ENCODE data around the gene ADCY5.
A peak's percentile ranks its signal among the peaks of the same experiment; 100 is the strongest.

The ADCY5 gene

DNA sequence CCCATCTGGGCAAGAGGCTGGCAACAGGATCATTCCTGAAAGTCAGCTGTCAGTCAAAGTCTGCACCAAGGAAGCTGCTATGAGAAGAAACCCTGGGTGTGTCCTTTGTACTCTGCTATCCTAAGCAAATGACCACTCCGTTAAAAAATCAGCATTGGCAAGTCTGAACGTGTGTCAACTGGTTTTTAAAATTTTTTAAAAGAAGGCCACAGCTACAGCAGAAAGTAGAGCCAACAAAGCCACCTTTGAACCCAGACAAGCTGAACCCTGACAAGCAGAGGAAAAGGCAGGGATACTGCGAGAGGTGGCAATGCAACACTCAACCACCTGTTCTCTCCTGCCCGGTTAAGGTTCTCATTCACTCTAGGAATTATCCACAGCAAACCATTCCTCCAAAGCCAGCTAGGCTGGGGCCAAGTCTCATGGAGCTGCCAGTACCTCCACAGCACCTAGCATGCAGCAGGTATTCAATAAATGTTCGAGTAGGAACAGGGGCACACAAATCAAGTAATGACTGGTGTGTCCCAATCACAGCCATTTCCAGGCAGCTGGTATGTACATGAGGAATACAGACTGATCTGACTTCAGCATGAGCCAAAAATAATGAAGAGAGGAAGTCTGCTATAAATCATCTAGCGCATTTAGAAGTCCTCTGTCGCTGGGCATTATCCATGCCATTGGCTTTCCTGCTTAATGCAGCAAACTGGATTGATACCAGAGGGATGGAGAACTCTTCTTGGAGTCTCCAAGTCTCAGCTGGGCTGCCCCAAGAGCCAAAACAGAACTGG is 76.0 kb downstream of the ADCY5 start:
- peaks cover 0 to 3% of the 10 kb centered on the region in 2 donors for H3K9me3 ChIP-seq (replicated peaks in 1 of 2; ENCODE audit: control insufficient read depth in 2 of 2, insufficient read depth in 1 of 2, low read depth in 1 of 2, low read length in 2 of 2)
- no peak overlapping the region for H2AK5ac ChIP-seq (ENCODE audit: low read depth, low read length)
- no peak overlapping the region for H3K23ac ChIP-seq (ENCODE audit: low read depth, low read length, poor library complexity)
- H2BK12ac ChIP-seq (ENCODE audit: low read length) = no peak overlapping the region
- H3K4me3 ChIP-seq (ENCODE audit: low read length in 2 of 2) = no peak overlapping the region
- peaks cover 0 to 5% of the 10 kb centered on the region in 2 donors for H3K4me1 ChIP-seq (ENCODE audit: control insufficient read depth in 2 of 2, insufficient read depth in 1 of 2, low read depth in 1 of 2, low read length in 2 of 2)
- DNase-seq (ENCODE audit: low spot score) = no peak
- peaks cover 0 to 9% (median 0%) of the 10 kb centered on the region in 3 experiments for H3K27me3 ChIP-seq (ENCODE audit: control insufficient read depth in 3 of 3, insufficient read depth in 3 of 3, low read depth in 1 of 3, low read length in 3 of 3)
- no peaks in the 10 kb centered on the region for H3K36me3 ChIP-seq (replicated peaks in 1 of 2; ENCODE audit: control insufficient read depth in 2 of 2, insufficient read depth in 2 of 2, low read length in 2 of 2)
- H2BK5ac ChIP-seq (ENCODE audit: low read length) = no peak overlapping the region
- no peak overlapping the region for H3K14ac ChIP-seq (ENCODE audit: low read length)
- H3K4me2 ChIP-seq (ENCODE audit: insufficient read depth, low read length, poor library complexity, severe bottlenecking) = no peak overlapping the region
- no peak overlapping the region for H2BK15ac ChIP-seq (ENCODE audit: low read length)
- no peak overlapping the region for H4K91ac ChIP-seq (ENCODE audit: low read depth, low read length, poor library complexity)
- WGBS, 2 donors (ENCODE audit: extremely low coverage in 2 of 2, insufficient read length in 2 of 2, insufficient replicate concordance in 1 of 2) = no CpG with 5 or more reads among the region's 7 CpGs
- no peak overlapping the region for H3K4ac ChIP-seq (ENCODE audit: low read length)
- no peak overlapping the region for H2BK120ac ChIP-seq (ENCODE audit: low read depth, low read length)
- H3K18ac ChIP-seq (ENCODE audit: low read length) = peak overlapping the region; percentile 22
- no peak overlapping the region for H3K27ac ChIP-seq (replicated peaks; ENCODE audit: low read length)
- H3K9ac ChIP-seq (ENCODE audit: low read depth, low read length, poor library complexity) = no peak overlapping the region
- no peaks in the 10 kb centered on the region for H3K79me1 ChIP-seq (ENCODE audit: low read depth, low read length)
- no peak overlapping the region for H2AFZ ChIP-seq (ENCODE audit: low read length)
- H4K8ac ChIP-seq (ENCODE audit: low read depth, low read length) = no peak overlapping the region

GRCh38 chr3:123371859-123372685 is 76.8 kb downstream of the ADCY5 start:
- H3K27me3 ChIP-seq (ENCODE audit: control insufficient read depth in 3 of 3, insufficient read depth in 3 of 3, low read depth in 1 of 3, low read length in 3 of 3) = peaks cover 0 to 7% (median 0%) of the 10 kb centered on the region in 3 experiments
- DNase-seq (ENCODE audit: low spot score) = no peak

DNA sequence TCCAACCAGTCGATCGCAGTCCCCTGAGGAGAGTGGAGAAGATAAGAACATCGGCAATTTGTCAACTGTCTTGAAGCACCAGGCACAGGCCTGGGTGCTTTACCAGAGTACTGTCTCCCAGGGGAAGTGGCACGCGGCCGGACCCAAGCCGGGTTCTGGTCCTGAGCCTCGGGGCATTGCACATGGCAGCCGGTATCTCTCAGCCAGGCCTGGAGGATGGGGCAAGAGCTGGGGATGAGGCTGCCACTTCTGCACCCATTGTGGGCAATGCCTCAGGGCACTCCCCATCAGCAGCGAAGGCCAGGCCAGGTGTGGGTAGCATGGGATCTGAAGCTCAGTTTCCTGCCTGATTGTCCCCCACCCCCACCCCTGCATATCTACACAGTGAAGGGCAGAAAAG is 77.5 kb downstream of the ADCY5 start:
- Histone ChIP-seq H2AFZ (ENCODE audit: low read length) (no peak overlapping the region), H4K8ac (ENCODE audit: low read depth, low read length) (no peak overlapping the region), H3K4me1 (ENCODE audit: control insufficient read depth in 2 of 2, insufficient read depth in 1 of 2, low read depth in 1 of 2, low read length in 2 of 2) (peaks cover 0 to 1% of the 10 kb centered on the region in 2 donors), H2BK15ac (ENCODE audit: low read length) (no peak overlapping the region), H2AK5ac (ENCODE audit: low read depth, low read length) (no peak overlapping the region), H3K9ac (ENCODE audit: low read depth, low read length, poor library complexity) (no peak overlapping the region), H4K91ac (ENCODE audit: low read depth, low read length, poor library complexity) (no peak overlapping the region), H2BK5ac (ENCODE audit: low read length) (no peak overlapping the region), H3K9me3 (replicated peaks in 1 of 2; ENCODE audit: control insufficient read depth in 2 of 2, insufficient read depth in 1 of 2, low read depth in 1 of 2, low read length in 2 of 2) (peaks cover 0 to 3% of the 10 kb centered on the region in 2 donors), H3K18ac (ENCODE audit: low read length) (no peak overlapping the region), H3K4me3 (ENCODE audit: low read length in 2 of 2) (no peak overlapping the region), H3K4ac (ENCODE audit: low read length) (no peak overlapping the region), H3K27me3 (ENCODE audit: control insufficient read depth in 3 of 3, insufficient read depth in 3 of 3, low read depth in 1 of 3, low read length in 3 of 3) (peaks cover 0 to 7% (median 0%) of the 10 kb centered on the region in 3 experiments), H2BK12ac (ENCODE audit: low read length) (no peak overlapping the region), H3K79me1 (ENCODE audit: low read depth, low read length) (no peaks in the 10 kb centered on the region), H2BK120ac (ENCODE audit: low read depth, low read length) (no peak overlapping the region), H3K14ac (ENCODE audit: low read length) (no peak overlapping the region), H3K27ac (replicated peaks; ENCODE audit: low read length) (no peak overlapping the region), H3K23ac (ENCODE audit: low read depth, low read length, poor library complexity) (no peak overlapping the region), H3K36me3 (replicated peaks in 1 of 2; ENCODE audit: control insufficient read depth in 2 of 2, insufficient read depth in 2 of 2, low read length in 2 of 2) (no peaks in the 10 kb centered on the region), H3K4me2 (ENCODE audit: insufficient read depth, low read length, poor library complexity, severe bottlenecking) (no peak overlapping the region)
- DNase-seq (ENCODE audit: low spot score) = no peak
- no CpG with 5 or more reads among the region's 10 CpGs for WGBS, 2 donors (ENCODE audit: extremely low coverage in 2 of 2, insufficient read length in 2 of 2, insufficient replicate concordance in 1 of 2)

More at GRCh38 chr3:123371859-123372685, 76.8 kb downstream of the ADCY5 start:
- Histone ChIP-seq H3K79me1 (ENCODE audit: low read depth, low read length) (no peaks in the 10 kb centered on the region), H3K36me3 (replicated peaks in 1 of 2; ENCODE audit: control insufficient read depth in 2 of 2, insufficient read depth in 2 of 2, low read length in 2 of 2) (no peaks in the 10 kb centered on the region), H3K4me1 (ENCODE audit: control insufficient read depth in 2 of 2, insufficient read depth in 1 of 2, low read depth in 1 of 2, low read length in 2 of 2) (peaks cover 0 to 5% of the 10 kb centered on the region in 2 donors), H3K4me3 (ENCODE audit: low read length in 2 of 2) (no peak overlapping the region), H3K18ac (ENCODE audit: low read length) (peak overlapping the region; percentile 22), H2AK5ac (ENCODE audit: low read depth, low read length) (no peak overlapping the region), H2BK120ac (ENCODE audit: low read depth, low read length) (no peak overlapping the region), H3K4ac (ENCODE audit: low read length) (no peak overlapping the region), H3K4me2 (ENCODE audit: insufficient read depth, low read length, poor library complexity, severe bottlenecking) (no peak overlapping the region), H3K27ac (replicated peaks; ENCODE audit: low read length) (no peak overlapping the region), H2BK12ac (ENCODE audit: low read length) (no peak overlapping the region), H2AFZ (ENCODE audit: low read length) (no peak overlapping the region), H4K91ac (ENCODE audit: low read depth, low read length, poor library complexity) (no peak overlapping the region), H2BK5ac (ENCODE audit: low read length) (no peak overlapping the region), H3K9ac (ENCODE audit: low read depth, low read length, poor library complexity) (peak overlapping the region; percentile 7), H4K8ac (ENCODE audit: low read depth, low read length) (no peak overlapping the region), H3K9me3 (replicated peaks in 1 of 2; ENCODE audit: control insufficient read depth in 2 of 2, insufficient read depth in 1 of 2, low read depth in 1 of 2, low read length in 2 of 2) (peaks cover 0 to 3% of the 10 kb centered on the region in 2 donors), H3K14ac (ENCODE audit: low read length) (peak overlapping the region; percentile 27), H3K23ac (ENCODE audit: low read depth, low read length, poor library complexity) (no peak overlapping the region), H2BK15ac (ENCODE audit: low read length) (no peak overlapping the region)
- WGBS, 2 donors (ENCODE audit: extremely low coverage in 2 of 2, insufficient read length in 2 of 2, insufficient replicate concordance in 1 of 2) = no CpG with 5 or more reads among the region's 6 CpGs

GRCh38 chr3:123370819-123371218 is 78.1 kb downstream of the ADCY5 start:
- Histone ChIP-seq H3K4me1 (ENCODE audit: control insufficient read depth in 2 of 2, insufficient read depth in 1 of 2, low read depth in 1 of 2, low read length in 2 of 2) (peaks cover 0 to 1% of the 10 kb centered on the region in 2 donors), H2BK5ac (ENCODE audit: low read length) (no peak overlapping the region), H4K8ac (ENCODE audit: low read depth, low read length) (no peak overlapping the region), H3K14ac (ENCODE audit: low read length) (no peak overlapping the region), H3K4ac (ENCODE audit: low read length) (no peak overlapping the region), H3K27ac (replicated peaks; ENCODE audit: low read length) (no peak overlapping the region), H3K9ac (ENCODE audit: low read depth, low read length, poor library complexity) (no peak overlapping the region), H2AK5ac (ENCODE audit: low read depth, low read length) (no peak overlapping the region), H3K27me3 (ENCODE audit: control insufficient read depth in 3 of 3, insufficient read depth in 3 of 3, low read depth in 1 of 3, low read length in 3 of 3) (peaks cover 0 to 7% (median 0%) of the 10 kb centered on the region in 3 experiments), H2BK120ac (ENCODE audit: low read depth, low read length) (no peak overlapping the region), H2BK15ac (ENCODE audit: low read length) (no peak overlapping the region), H3K23ac (ENCODE audit: low read depth, low read length, poor library complexity) (no peak overlapping the region), H3K9me3 (replicated peaks in 1 of 2; ENCODE audit: control insufficient read depth in 2 of 2, insufficient read depth in 1 of 2, low read depth in 1 of 2, low read length in 2 of 2) (peaks cover 0 to 3% of the 10 kb centered on the region in 2 donors), H3K36me3 (replicated peaks in 1 of 2; ENCODE audit: control insufficient read depth in 2 of 2, insufficient read depth in 2 of 2, low read length in 2 of 2) (no peaks in the 10 kb centered on the region), H2BK12ac (ENCODE audit: low read length) (no peak overlapping the region), H3K4me2 (ENCODE audit: insufficient read depth, low read length, poor library complexity, severe bottlenecking) (no peak overlapping the region), H3K18ac (ENCODE audit: low read length) (no peak overlapping the region), H4K91ac (ENCODE audit: low read depth, low read length, poor library complexity) (no peak overlapping the region), H3K4me3 (ENCODE audit: low read length in 2 of 2) (no peak overlapping the region), H3K79me1 (ENCODE audit: low read depth, low read length) (no peaks in the 10 kb centered on the region), H2AFZ (ENCODE audit: low read length) (peak overlapping the region; percentile 31)
- no peak for DNase-seq (ENCODE audit: low spot score)
- no CpG with 5 or more reads among the region's 7 CpGs for WGBS, 2 donors (ENCODE audit: extremely low coverage in 2 of 2, insufficient read length in 2 of 2, insufficient replicate concordance in 1 of 2)

Measured in neuronal stem cell (in vitro differentiated cells).